HG03045 (cell line): ENCODE results near the gene GAPDHS.

Experiments used
- ATAC-seq: cut with Tn5 transposase; IDR thresholded peaks from one replicate; pipeline ENCODE4 v1.9.1; 2021; ENCODE audit warnings: mild to moderate bottlenecking, moderate library complexity; ENCODE audit not compliant: unreplicated experiment

The GAPDHS gene

GRCh38 chr19:35534803-35535480, 1.7 kb downstream of the GAPDHS start:
- no peak for ATAC-seq

DNA sequence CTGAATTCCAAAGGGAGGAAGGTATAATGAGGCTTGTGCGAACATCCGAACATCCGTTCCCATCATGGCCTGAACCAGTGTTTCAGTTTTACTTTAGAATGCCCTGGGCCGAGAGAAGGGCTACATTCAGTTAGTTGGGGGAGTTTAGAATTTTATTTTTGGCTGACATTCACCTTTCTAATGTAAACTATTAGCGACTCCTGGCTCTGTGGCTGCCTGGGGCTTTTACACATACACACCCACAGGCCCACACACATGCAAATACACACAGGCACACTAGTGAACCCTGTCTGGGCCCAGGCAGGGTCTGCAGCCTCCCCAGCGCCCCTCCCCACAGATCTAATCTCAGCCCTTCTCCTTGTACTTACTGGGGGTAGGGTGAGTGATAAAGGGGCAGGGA, 6.1 kb downstream of the GAPDHS start:
- ATAC-seq, result no peak

- no peak for ATAC-seq
Measured at GRCh38 chr19:35539850-35540249, 6.6 kb downstream of the GAPDHS start.

DNA sequence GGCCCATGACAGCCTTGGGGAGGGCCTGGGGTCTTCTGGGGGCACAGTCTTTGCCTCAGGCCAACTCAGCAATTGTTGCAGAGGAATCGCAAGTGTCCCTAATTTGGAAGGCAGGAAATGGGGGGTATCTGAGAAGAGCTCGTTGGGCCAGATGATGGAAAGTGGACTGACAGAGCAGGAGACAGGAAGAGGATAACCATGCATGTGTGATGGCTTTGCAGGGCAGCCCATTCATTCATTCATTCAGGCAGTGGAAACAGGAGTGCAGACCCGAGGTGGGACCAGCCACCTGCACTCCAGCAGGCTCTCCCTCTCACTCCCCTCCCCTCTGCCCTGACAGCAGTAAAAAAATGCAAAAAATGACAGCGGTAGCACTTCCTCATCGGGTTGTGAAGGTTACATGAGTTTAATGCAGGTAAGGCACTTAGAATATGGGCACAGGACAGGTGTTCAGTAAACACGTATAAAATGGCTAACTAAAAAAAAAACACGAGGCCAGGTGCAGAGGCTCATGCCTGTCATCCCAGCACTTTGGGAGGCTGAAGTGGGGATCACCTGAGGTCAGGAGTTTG, 7.2 kb downstream of the GAPDHS start:
- ATAC-seq, result no peak

GRCh38 chr19:35542209-35542608, 9.0 kb downstream of the GAPDHS start:
- ATAC-seq, result no peak

DNA sequence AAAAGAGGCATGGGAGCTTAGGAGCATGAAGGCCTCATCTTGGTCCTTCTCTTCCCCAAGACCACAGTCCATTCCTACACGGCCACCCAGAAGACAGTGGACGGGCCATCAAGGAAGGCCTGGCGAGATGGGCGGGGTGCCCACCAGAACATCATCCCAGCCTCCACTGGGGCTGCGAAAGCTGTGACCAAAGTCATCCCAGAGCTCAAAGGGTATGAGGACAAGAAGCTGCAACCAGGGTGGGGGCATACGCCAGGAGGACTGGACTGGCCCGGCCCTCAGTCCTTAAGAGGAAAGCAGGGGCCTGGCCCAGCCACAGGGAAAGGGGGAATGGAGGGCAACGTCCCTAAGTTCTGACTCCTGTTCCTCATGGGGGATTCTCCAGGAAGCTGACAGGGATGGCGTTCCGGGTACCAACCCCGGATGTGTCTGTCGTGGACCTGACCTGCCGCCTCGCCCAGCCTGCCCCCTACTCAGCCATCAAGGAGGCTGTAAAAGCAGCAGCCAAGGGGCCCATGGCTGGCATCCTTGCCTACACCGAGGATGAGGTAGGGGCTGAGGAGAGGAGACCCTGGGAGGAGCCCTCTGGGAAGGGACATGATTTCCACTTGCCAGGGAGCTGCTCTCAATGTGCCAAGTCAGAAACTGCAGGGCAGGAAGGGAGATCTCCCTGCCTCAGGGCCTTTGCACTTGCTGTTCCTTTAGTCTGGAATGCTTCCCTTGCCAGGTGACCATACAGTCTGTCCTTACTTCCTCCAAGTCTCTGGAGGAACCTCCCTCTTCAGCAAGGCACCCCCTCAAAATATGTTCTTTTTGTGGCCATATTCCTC, 10.2 kb downstream of the GAPDHS start:
- no peak for ATAC-seq

DNA sequence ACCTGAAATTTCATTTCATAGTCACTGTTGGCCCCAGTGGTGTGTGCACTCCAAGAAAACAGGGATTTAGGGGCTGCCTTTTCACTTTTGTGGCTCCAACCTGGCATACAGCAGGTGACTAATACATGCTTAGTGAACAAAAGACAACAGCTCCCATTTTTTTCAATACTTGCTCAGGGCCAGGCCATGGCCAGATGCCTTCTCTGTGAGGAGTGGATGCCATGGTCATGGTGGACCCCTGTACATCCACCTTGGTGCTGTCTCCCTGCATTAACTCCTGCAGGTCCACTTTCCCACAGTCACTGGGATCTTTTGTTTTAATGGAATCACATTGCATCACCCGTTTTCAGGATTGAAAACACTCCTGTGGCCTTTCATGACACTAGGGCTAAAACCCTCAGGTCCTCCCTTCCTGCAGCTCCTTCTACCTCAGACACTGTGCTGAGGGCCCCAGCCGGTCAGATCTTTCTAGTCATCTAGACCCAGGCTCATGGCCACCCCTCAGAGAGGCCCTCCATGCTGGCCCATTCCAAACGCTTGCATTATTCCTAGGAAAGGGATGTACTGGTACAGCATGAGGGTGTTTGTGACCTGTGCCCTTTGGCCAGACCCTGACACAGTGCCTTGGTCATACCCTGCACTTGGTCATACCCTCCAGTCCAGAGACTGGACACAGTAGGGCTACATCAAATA, 11.0 kb downstream of the GAPDHS start:
- ATAC-seq, result no peak

- ATAC-seq, result peak; percentile 75
Measured at GRCh38 chr19:35545001-35545854, 12.0 kb downstream of the GAPDHS start, which contains the start of gene TMEM147. TMEM147 (plus strand) TSS chr19:35545626; CDS start chr19:35545740, 114 bp downstream.

- peak; percentile 41 for ATAC-seq
Measured at GRCh38 chr19:35545855-35546381, 12.7 kb downstream of the GAPDHS start.

DNA sequence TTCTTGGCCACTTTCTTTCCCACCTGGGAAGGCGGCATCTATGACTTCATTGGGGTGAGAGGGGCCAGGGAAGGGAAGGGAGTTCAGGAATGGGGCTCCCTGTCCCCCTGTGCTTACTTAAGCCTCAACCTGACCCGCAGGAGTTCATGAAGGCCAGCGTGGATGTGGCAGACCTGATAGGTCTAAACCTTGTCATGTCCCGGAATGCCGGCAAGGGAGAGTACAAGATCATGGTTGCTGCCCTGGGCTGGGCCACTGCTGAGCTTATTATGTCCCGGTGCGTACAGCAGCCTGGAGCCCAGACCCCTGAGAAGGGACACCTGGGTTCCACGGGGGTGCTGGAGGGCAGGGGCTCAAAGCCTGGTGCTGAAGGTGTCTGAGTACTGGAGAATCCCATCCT, 13.3 kb downstream of the GAPDHS start:
- no peak for ATAC-seq

DNA sequence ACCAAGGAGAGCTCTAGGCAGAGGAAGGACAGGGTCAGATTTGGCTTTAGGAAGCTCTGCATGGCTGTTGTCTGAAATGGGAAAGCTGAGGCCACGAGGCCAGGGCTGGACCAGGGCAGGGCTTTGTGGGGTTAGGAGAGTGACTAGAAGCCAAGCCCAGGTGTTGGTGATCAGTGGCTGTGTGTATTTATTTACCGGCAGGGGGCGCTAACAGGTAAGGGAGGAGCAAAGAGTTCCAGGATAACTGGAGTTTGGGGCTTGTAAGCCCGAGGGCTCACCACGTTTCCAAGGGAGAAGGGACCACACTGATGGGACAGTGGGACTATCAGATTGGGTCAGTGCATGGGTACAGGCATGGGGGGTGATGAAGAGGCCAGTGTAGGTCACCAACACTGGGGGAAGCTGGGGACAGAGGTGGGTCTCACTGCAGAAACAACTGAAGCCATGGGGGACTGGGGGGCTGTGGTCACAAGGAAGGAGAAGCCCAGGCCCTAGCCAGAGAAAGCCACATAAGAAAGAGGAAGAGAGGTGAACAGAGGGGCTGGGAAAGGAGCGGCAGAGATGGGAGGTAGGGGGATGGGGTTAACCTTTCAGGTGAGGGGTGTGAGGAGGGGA, 16.0 kb downstream of the GAPDHS start:
- no peak for ATAC-seq

DNA sequence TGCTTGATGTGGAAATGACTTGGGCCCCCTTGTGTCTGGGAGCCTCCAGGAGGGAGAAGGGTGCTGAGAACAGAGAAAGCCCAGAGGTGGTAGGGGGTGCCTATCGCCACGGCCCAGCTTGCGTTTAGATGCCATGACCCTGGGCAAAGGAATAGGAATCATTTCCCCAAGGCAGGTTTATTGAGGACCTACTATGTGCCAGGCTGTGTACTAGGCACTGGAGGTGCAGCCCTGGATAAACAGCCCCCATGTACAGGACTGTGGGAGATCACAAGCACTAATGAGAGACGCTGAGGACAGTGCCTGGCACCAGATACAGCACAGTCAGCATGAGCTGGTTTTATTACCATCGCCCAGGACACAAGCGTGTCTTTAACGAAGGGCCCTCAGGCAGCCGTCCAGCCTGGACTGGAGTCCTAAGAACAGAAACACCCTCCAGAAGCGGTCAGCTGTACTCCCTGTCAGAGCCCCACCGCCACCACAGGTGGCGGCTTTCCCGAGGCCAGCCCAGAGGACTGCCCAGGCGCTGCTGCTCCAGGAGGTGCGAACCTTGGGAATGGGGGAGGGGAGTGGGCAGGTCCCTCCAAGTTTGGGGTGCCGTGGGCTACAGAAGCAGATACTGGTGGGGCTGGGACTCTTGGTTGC, 16.7 kb downstream of the GAPDHS start:
- no peak for ATAC-seq

DNA sequence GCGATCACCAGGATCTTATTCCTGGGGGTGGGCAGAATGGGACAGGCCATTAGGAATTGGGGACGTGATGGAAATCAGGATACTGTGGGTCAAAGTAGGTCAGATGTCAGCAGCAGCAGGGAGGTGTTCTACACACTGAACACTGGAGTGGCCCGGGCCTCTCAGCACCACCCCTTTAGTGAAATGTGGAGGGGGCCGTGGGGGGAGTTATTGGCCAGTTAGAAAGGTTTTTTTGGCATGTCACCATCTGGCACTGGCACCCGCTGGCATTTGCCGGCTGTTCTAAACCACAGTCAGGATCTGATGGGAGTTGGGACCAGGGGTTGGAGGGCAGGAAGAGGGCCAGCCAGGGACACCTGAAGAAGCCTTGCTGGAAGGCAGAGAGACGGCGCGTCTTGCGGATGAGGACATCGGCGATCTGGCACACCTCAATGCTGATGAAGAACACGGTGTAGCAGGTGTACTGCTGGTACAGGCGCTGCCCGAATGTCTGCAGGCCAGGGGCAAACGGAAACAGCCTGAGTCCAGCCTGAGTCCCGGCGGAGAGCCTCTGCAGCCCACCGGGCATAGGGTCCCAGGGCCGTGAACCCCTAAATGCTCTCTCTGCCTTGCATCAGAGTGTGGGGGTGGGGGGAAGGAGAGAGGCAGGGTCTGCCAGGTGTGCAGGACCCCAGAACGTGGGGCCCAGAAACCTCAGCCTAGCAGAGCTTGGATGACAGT, 18.0 kb downstream of the GAPDHS start:
- no peak for ATAC-seq

DNA sequence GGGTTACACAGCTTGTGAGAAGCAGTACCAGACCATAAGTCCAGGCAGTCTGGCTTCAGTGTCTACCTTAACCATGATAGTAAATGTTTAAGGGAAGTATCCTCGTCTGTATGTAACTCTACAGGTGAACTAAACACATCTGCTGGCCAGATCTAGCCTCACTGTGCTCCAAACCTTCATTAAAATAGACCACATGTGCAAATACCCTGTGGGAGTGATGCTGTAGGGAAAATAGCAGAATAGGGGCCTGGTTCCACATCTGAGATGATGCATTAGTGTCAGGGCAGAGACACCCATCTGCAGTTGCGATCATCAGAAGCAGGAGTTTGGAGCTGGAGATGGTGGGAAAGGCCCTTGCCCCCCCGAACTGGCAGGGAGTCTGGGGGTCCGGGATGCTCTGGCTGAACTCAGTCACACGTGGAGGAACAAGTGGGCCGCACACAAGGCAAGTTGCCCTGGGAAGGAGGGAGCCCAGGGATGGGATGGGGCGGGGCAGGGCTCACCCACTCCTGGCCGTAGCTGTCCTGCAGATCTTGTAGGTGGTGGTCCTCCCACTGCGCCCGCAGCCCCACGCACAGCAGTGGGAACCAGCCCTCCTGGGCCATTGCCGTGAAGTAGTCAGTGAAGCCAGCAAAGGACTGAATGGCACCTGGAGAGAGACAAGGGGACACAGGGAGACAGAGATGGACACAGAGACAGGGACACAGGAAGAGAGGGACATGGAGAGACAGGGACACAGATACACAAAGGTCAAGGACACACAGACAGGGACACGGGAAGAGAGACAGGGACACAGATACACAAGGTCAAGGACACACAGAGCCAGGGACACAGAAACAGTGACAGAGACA, 19.5 kb downstream of the GAPDHS start:
- ATAC-seq, result no peak

GRCh38 chr19:35553385-35554000, 20.2 kb downstream of the GAPDHS start:
- no peak for ATAC-seq

GRCh38 chr19:35554076-35554475, 20.8 kb downstream of the GAPDHS start:
- no peak for ATAC-seq

DNA sequence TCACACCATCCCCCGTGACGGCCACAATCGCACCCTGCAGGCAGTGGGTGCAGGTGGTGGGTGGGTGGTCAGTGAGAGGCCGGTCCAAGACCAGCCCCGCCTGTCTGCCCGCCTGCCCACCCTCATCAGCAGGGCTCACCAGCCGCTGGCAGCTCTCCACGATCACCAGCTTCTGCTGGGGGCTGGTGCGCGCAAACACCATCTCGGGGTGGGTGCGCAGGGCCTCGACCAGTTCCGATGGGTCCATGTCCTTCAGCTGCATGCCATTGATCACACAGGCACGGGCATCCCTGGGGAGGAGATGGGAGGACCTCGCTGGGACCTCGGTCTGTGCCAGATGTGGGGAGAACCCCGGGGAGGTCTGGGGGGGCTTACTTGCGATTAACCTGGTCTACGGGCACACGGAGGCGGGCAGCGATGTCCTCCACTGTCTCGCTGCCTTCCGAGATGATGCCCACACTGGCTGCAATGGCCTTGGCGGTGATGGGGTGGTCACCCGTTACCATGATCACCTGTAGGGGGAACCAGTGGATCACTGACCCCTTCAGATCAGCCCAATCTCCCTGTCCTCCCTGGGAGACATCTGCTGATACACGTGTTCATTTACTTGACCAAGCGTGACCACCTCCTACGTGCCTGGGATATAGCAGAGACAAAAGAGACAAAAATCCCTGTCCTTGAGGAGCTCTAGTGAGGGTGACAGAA, 22.2 kb downstream of the GAPDHS start:
- ATAC-seq, result no peak
